Neuronal stem cell (in vitro differentiated cells): ENCODE measurements around the gene CELF4.

Source experiments
- DNase-seq: peaks from one replicate; pipeline ENCODE4 v3.0.0-alpha.2; 2013; ENCODE audit warnings: low spot score
- H2AFZ ChIP-seq: one replicate; pipeline ENCODE4 v1.6.1; 2013; ENCODE audit warnings: mild to moderate bottlenecking, low read length, inconsistent platforms
- H2AK5ac ChIP-seq: 2 replicates; pipeline ENCODE4 v1.6.1; 2013; ENCODE audit warnings: low read depth, mild to moderate bottlenecking, inconsistent platforms, low read length, moderate library complexity, mixed read lengths
- H2BK120ac ChIP-seq: 2 replicates; pipeline ENCODE4 v1.6.1; 2013; ENCODE audit warnings: low read depth, mild to moderate bottlenecking, inconsistent platforms, low read length, moderate library complexity, mixed read lengths
- H2BK12ac ChIP-seq: one replicate; pipeline ENCODE4 v1.6.1; 2013; ENCODE audit warnings: low read length, inconsistent platforms
- H2BK15ac ChIP-seq: 2 replicates; pipeline ENCODE4 v1.6.1; 2013; ENCODE audit warnings: mild to moderate bottlenecking, low read length, inconsistent platforms, mixed read lengths
- H2BK5ac ChIP-seq: one replicate; pipeline ENCODE4 v1.6.1; 2013; ENCODE audit warnings: inconsistent platforms, mild to moderate bottlenecking, low read length, moderate library complexity
- H3K14ac ChIP-seq: one replicate; pipeline ENCODE4 v1.6.1; 2013; ENCODE audit warnings: low read length, inconsistent platforms
- H3K18ac ChIP-seq: 2 replicates; pipeline ENCODE4 v1.6.1; 2013; ENCODE audit warnings: low read length, inconsistent platforms
- H3K23ac ChIP-seq: 2 replicates; pipeline ENCODE4 v1.6.1; 2013; ENCODE audit warnings: low read depth, mild to moderate bottlenecking, mixed read lengths, low read length, inconsistent platforms; ENCODE audit not compliant: poor library complexity
- H3K27ac ChIP-seq: replicated peaks from 3 replicates; pipeline ENCODE4 v1.5.1; 2013; ENCODE audit warnings: low read length, inconsistent platforms
- H3K27me3 ChIP-seq, 3 experiments: 2 replicates each; pipeline ENCODE4 v1.6.1; 2013; ENCODE audit warnings: low read length in 3 of 3, mild to moderate bottlenecking in 2 of 3, inconsistent platforms in 1 of 3, low read depth in 1 of 3, mixed read lengths in 1 of 3, moderate library complexity in 1 of 3; ENCODE audit not compliant: control insufficient read depth in 3 of 3, insufficient read depth in 3 of 3
- H3K36me3 ChIP-seq, 2 donors: replicated peaks in 1 of 2; 2 replicates each; pipeline ENCODE4 v1.6.1; 2013; ENCODE audit warnings: low read length in 2 of 2; ENCODE audit not compliant: control insufficient read depth in 2 of 2, insufficient read depth in 2 of 2
- H3K4ac ChIP-seq: 2 replicates; pipeline ENCODE4 v1.6.1; 2013; ENCODE audit warnings: inconsistent platforms, mild to moderate bottlenecking, low read length, moderate library complexity
- H3K4me1 ChIP-seq, 2 donors: 1 replicate in 1 of 2; 2 replicates in 1 of 2; pipeline ENCODE4 v1.6.1; 2013; ENCODE audit warnings: low read length in 2 of 2, low read depth in 1 of 2; ENCODE audit not compliant: control insufficient read depth in 2 of 2, insufficient read depth in 1 of 2
- H3K4me2 ChIP-seq: one replicate; pipeline ENCODE4 v1.6.1; 2013; ENCODE audit warnings: mild to moderate bottlenecking, low read length, inconsistent platforms; ENCODE audit not compliant: insufficient read depth, poor library complexity, severe bottlenecking
- H3K4me3 ChIP-seq, 2 donors: 2 replicates each; pipeline ENCODE4 v1.5.1; 2013; ENCODE audit warnings: low read length in 2 of 2, mild to moderate bottlenecking in 2 of 2, inconsistent platforms in 1 of 2, moderate library complexity in 1 of 2
- H3K79me1 ChIP-seq: one replicate; pipeline ENCODE4 v1.6.1; 2013; ENCODE audit warnings: low read depth, mild to moderate bottlenecking, inconsistent platforms, low read length, moderate library complexity
- H3K9ac ChIP-seq: one replicate; pipeline ENCODE4 v1.6.1; 2013; ENCODE audit warnings: mild to moderate bottlenecking, low read depth, low read length, inconsistent platforms; ENCODE audit not compliant: poor library complexity
- H3K9me3 ChIP-seq, 2 donors: replicated peaks in 1 of 2; 2 replicates each; pipeline versions ENCODE3 to v1.6.1; 2013; ENCODE audit warnings: low read length in 2 of 2, mild to moderate bottlenecking in 2 of 2, inconsistent platforms in 1 of 2, low read depth in 1 of 2, mixed read lengths in 1 of 2, moderate library complexity in 1 of 2; ENCODE audit not compliant: control insufficient read depth in 2 of 2, insufficient read depth in 1 of 2
- H4K8ac ChIP-seq: one replicate; pipeline ENCODE4 v1.6.1; 2013; ENCODE audit warnings: low read depth, mild to moderate bottlenecking, inconsistent platforms, low read length, moderate library complexity
- H4K91ac ChIP-seq: one replicate; pipeline ENCODE4 v1.6.1; 2013; ENCODE audit warnings: low read length, low read depth, mild to moderate bottlenecking, inconsistent platforms; ENCODE audit not compliant: poor library complexity
- WGBS, 2 donors: extraction: QIAGEN DNeasy Blood & Tissue Kit; methylation state at CpG; one replicate each; pipeline ENCODE4 v1.1.7; 2013; ENCODE audit warnings: missing lambda C conversion rate in 2 of 2, mixed read lengths in 1 of 2; ENCODE audit not compliant: insufficient read length in 2 of 2, insufficient replicate concordance in 1 of 2; ENCODE audit errors: extremely low coverage in 2 of 2; 5-methylcytosine and 5-hydroxymethylcytosine counted together

The CELF4 gene

DNA sequence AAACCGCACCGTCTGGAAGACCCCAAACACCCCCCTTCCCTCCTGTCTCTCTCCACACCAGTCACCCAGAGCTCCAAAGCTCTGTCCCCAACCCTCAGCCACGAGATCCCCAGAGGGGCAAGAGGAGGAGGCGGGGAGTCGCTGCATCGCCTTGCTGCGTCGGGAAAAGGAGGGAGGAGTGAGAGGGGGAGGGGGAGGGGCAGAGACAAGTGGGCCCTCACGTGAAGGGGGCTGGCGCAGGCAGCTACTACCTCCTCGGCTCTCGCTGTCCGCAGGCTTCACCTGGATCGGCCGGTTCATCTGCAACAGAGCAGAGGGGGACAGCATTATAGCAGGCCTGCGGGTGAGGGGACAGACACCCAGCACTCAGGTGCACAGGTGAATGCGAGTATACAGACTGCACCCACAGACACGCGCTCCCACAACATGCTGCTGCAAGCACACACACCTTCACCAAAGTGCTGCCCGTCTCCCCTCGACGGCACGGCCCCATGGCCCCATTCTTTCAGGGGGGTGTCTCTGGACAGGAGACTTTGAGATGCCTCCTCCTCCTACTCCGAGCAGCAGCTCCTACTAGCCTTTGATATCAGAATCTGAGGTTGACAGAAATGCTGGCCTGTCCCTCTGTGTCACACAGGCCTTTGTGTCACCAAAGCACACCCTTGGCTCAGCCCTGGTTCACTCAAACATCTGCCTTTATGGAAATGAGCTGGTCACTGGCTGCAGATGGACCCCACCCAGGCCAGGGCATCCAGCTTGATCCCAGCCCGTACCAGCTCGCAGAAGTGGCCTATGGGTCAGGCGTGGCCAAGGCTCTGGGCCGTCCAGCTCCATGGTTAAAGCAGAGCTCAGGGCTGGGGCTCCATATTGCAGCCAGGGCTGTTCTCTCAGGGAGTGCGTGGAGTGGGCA, 243.8 kb downstream of the CELF4 start:
- Histone ChIP-seq H3K9me3 (no peaks in the 10 kb centered on the region), H2BK12ac (peak overlapping the region; percentile 79), H2BK15ac (no peak overlapping the region), H3K14ac (no peak overlapping the region), H3K79me1 (no peaks in the 10 kb centered on the region), H3K18ac (peak overlapping the region; percentile 48), H3K4me1 (peaks cover 0 to 5% of the 10 kb centered on the region in 2 donors), H2BK120ac (no peak overlapping the region), H3K4ac (no peak overlapping the region), H3K9ac (no peak overlapping the region), H2BK5ac (peak overlapping the region; percentile 62), H3K27me3 (peaks cover 0 to 32% (median 0%) of the 10 kb centered on the region in 3 experiments), H4K8ac (no peak overlapping the region), H3K23ac (peak overlapping the region; percentile 7), H2AK5ac (peak overlapping the region; percentile 23), H3K27ac (no peak overlapping the region), H3K4me3 (peak overlapping the region in 1 of 2 donors; percentile 32), H3K4me2 (no peak overlapping the region), H2AFZ (no peak overlapping the region), H4K91ac (no peak overlapping the region), H3K36me3 (no peaks in the 10 kb centered on the region)
- no CpG with 5 or more reads among the region's 29 CpGs for WGBS, 2 donors
- no peak for DNase-seq

DNA sequence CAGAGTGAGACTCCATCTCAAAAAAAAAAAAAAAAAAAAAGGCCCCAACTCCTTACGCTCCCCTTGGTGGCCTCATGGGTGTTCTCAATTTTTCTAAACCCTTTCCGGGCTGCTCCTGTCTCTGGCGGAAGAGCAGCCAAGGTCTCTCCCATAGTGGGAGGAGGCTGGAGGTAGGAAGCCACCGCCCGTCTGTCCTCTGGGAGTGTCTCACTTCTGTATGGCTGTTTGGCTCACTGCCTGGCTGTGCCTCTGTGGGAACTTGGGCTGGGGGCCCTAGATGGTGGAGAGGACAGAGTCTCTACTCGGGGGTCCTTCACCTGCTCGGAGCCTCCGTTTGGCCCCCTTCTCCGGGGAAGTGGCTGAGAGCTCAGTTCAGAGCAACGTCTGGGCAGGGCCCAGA, 245.3 kb downstream of the CELF4 start:
- Histone ChIP-seq H3K18ac (peak overlapping the region; percentile 51), H2BK120ac (no peak overlapping the region)
- WGBS, 2 donors: no CpG with 5 or more reads among the region's 10 CpGs

DNA sequence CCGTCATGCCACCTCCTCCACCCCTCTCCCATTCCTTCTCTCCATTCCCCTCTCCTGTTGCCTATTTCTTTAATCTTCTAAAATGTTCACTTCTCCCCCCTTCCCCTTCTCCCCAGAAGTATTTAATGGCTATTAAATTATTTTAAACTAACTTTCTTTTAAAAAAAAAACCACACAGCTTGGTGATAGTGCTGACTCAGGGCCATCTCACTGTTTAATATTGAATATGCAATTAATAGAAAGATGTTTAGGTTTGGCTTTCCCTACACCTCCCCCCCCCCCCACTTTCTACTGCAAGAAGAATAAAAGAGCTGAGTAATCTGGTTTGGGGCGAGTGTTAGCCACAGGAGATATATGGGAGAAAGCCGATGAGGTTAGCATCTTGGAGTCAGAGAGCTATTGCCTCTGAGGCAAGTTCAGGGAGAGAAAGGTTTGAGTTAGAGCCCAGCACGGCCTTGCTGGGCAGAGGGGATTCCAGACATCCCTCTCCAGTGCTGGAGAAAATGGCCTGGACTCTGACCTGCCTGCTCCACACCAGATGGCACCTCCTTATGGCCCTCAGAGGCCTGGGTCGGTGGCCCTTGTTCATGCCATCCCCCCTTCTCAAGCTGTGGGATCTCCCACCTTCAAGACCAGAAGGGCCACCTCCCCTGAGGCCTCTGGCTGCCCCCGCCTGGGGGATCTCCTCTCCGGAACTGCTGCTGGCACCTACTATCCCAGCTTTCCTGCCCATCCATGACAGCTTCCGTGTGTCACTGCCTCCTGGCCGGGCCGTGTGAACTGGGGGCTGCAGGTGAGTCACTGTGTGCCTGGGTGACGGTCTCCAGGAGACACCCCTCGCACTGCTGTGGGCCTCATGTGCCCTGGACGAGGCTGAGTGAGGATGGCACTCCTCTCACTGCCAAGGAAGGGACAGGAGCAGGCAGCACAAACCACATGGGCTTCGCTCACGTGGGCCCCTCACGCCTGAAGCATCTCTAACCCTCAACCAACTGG, 246.9 kb downstream of the CELF4 start:
- Histone ChIP-seq H4K8ac (no peak overlapping the region), H3K36me3 (no peaks in the 10 kb centered on the region), H3K79me1 (no peaks in the 10 kb centered on the region), H3K18ac (no peak overlapping the region), H3K27me3 (peaks cover 0 to 9% (median 0%) of the 10 kb centered on the region in 3 experiments), H2BK120ac (no peak overlapping the region), H2BK5ac (peak overlapping the region; percentile 29), H2AFZ (no peak overlapping the region), H3K27ac (no peak overlapping the region), H3K9me3 (no peaks in the 10 kb centered on the region), H2BK12ac (peak overlapping the region; percentile 48), H3K4me2 (no peak overlapping the region), H3K4me1 (peaks cover 0 to 5% of the 10 kb centered on the region in 2 donors), H3K23ac (peak overlapping the region; percentile 90), H3K9ac (no peak overlapping the region), H3K4me3 (no peak overlapping the region), H4K91ac (peak overlapping the region; percentile 81), H2BK15ac (peak overlapping the region; percentile 75), H2AK5ac (peak overlapping the region; percentile 39), H3K14ac (peak overlapping the region; percentile 15), H3K4ac (no peak overlapping the region)
- no peak for DNase-seq
- WGBS, 2 donors: no CpG with 5 or more reads among the region's 16 CpGs

More for the DNA sequence above, 245.3 kb downstream of the CELF4 start:
- no peak for DNase-seq
- H3K36me3 ChIP-seq: no peaks in the 10 kb centered on the region
- H2BK12ac ChIP-seq: no peak overlapping the region
- no peak overlapping the region for H2AFZ ChIP-seq
- no peak overlapping the region for H3K4me2 ChIP-seq
- no peaks in the 10 kb centered on the region for H3K9me3 ChIP-seq
- H3K27ac ChIP-seq: no peak overlapping the region
- H4K91ac ChIP-seq: no peak overlapping the region
- peaks cover 0 to 5% of the 10 kb centered on the region in 2 donors for H3K4me1 ChIP-seq
- H2BK15ac ChIP-seq: no peak overlapping the region
- H3K4me3 ChIP-seq: no peak overlapping the region
- H3K23ac ChIP-seq: no peak overlapping the region
- no peak overlapping the region for H2AK5ac ChIP-seq
- H2BK5ac ChIP-seq: no peak overlapping the region
- peaks cover 0 to 19% (median 0%) of the 10 kb centered on the region in 3 experiments for H3K27me3 ChIP-seq
- H3K14ac ChIP-seq: no peak overlapping the region
- H4K8ac ChIP-seq: no peak overlapping the region
- no peak overlapping the region for H3K4ac ChIP-seq
- H3K79me1 ChIP-seq: no peaks in the 10 kb centered on the region
- H3K9ac ChIP-seq: no peak overlapping the region
